ENCODE measurements around the gene PLEKHM3. TPM values are rescaled to one million over a fixed set of nuclear protein-coding genes. Genes with fewer than 3 reads are reported as not detected.

Gene PLEKHM3
- total and polyA plus RNA-seq, 7 donors = 1.2 to 47.9 (median 29.1) TPM

DNA sequence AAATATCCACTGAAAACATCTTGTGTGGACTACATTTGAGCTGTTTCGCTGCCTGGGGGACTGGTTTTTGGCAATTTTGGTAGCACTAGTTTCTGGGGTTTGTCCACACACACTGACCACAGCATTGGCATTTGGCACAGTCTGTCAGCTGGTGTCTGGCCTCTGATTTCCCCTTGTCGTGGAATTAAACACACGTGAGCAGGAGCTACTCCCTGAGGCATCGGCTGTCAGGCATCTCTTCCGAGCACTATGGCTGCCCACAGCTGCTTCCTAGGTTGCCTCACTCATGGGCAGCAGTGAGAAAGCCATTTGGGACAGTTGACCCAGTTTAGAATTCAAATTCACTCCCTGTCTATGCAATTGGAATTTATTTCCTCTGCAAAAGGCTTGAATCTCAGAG, 208.8 kb downstream of the PLEKHM3 start:
- DNase-seq = no peak
- 87 to 91% methylated on average over 5 of the region's 5 CpGs for WGBS, 2 donors
- Histone ChIP-seq H3K9me3 (no peaks in the 10 kb centered on the region), H3K27ac (no peak overlapping the region), H3K27me3 (no peaks in the 10 kb centered on the region), H3K36me3 (no peaks in the 10 kb centered on the region), H3K4me3 (no peak overlapping the region), H3K4me1 (peaks cover 0 to 9% (median 3%) of the 10 kb centered on the region in 4 donors)
- intact Hi-C loops (cut with DNase I) = no loop called here
- TF ChIP-seq CTCF (IDR thresholded peaks at IDR 0.05) (no peak), POLR2AphosphoS5 (IDR thresholded peaks at IDR 0.05) (no peak), EP300 (IDR thresholded peaks at IDR 0.05) (no peak), POLR2A (IDR thresholded peaks at IDR 0.05) (no peak)

GRCh38 chr2:207815254-207815653, 210.1 kb downstream of the PLEKHM3 start:
- Histone ChIP-seq H3K36me3 (no peaks in the 10 kb centered on the region), H3K9me3 (no peaks in the 10 kb centered on the region), H3K4me1 (peaks cover 0 to 7% (median 3%) of the 10 kb centered on the region in 4 donors), H3K27me3 (no peaks in the 10 kb centered on the region), H3K27ac (no peak overlapping the region), H3K4me3 (no peak overlapping the region)
- TF ChIP-seq POLR2A (IDR thresholded peaks at IDR 0.05) (no peak), EP300 (IDR thresholded peaks at IDR 0.05) (no peak), POLR2AphosphoS5 (IDR thresholded peaks at IDR 0.05) (no peak), CTCF (IDR thresholded peaks at IDR 0.05) (no peak)
- WGBS, 2 donors = 90 to 94% methylated on average over 3 of the region's 3 CpGs
- DNase-seq = no peak
- intact Hi-C loops (cut with DNase I) = no loop called here

GRCh38 chr2:207813942-207814341, 211.4 kb downstream of the PLEKHM3 start:
- intact Hi-C loops (cut with DNase I) = no loop called here
- H3K4me1 ChIP-seq = peaks cover 0 to 3% (median 0%) of the 10 kb centered on the region in 4 donors
- H3K36me3 ChIP-seq = no peaks in the 10 kb centered on the region
- H3K27ac ChIP-seq = no peak overlapping the region
- no peak overlapping the region for H3K4me3 ChIP-seq
- TF ChIP-seq POLR2AphosphoS5 (IDR thresholded peaks at IDR 0.05) = no peak
- no peak for TF ChIP-seq CTCF (IDR thresholded peaks at IDR 0.05)
- TF ChIP-seq EP300 (IDR thresholded peaks at IDR 0.05) = no peak
- no peak for TF ChIP-seq POLR2A (IDR thresholded peaks at IDR 0.05)
- no peaks in the 10 kb centered on the region for H3K9me3 ChIP-seq
- DNase-seq = no peak
- no peaks in the 10 kb centered on the region for H3K27me3 ChIP-seq
- 94 to 96% methylated on average over 6 of the region's 6 CpGs for WGBS, 2 donors

DNA sequence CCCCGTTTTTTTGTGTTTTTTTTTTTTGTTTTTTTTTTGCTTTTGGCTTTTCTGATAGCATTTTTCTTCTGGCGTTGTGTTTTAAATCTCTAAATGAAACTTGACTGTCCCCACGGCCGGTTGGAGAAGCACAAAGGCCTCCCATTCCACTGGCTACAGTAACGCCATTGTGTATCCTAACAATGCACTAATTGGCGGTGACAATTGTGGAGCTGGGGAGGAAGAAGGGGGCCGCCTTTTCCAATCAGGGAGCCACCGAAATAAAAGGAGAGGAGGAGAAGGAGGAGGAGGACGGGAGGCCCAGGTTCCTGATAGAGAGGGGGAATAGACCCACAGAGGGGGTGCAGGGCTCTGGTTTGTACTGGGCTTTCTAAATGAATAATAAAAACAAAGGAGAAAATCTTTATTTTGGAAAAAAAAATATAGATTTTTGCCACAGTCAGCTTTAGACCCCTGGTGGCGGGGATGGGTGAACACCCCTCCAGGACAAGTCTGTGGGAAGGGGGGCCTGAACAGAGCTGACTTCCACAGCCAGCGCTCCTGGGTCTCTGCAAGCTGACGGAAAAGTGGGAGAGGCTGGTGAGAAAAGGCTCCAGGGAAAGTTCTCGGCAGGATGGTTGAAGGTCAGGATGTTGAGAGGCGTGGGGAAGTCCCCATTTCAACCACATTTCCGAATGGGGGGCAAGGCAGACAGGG, 212.0 kb downstream of the PLEKHM3 start:
- no peak for DNase-seq
- H3K4me1 ChIP-seq = no peaks in the 10 kb centered on the region
- H3K36me3 ChIP-seq = no peaks in the 10 kb centered on the region
- intact Hi-C loops (cut with DNase I) = no loop called here
- no peaks in the 10 kb centered on the region for H3K27me3 ChIP-seq
- no peaks in the 10 kb centered on the region for H3K9me3 ChIP-seq
- H3K4me3 ChIP-seq = no peak overlapping the region
- WGBS, 2 donors = 85 to 87% methylated on average over 15 of the region's 15 CpGs
- no peak overlapping the region for H3K27ac ChIP-seq
- TF ChIP-seq POLR2AphosphoS5 (IDR thresholded peaks at IDR 0.05) = no peak
- TF ChIP-seq CTCF (IDR thresholded peaks at IDR 0.05) = no peak
- no peak for TF ChIP-seq EP300 (IDR thresholded peaks at IDR 0.05)
- no peak for TF ChIP-seq POLR2A (IDR thresholded peaks at IDR 0.05)

- Histone ChIP-seq H3K27me3 (no peaks in the 10 kb centered on the region), H3K4me1 (no peaks in the 10 kb centered on the region), H3K36me3 (no peaks in the 10 kb centered on the region), H3K27ac (no peak overlapping the region), H3K4me3 (no peak overlapping the region), H3K9me3 (no peaks in the 10 kb centered on the region)
- TF ChIP-seq POLR2AphosphoS5 (IDR thresholded peaks at IDR 0.05) (no peak), CTCF (IDR thresholded peaks at IDR 0.05) (no peak), EP300 (IDR thresholded peaks at IDR 0.05) (no peak), POLR2A (IDR thresholded peaks at IDR 0.05) (no peak)
- intact Hi-C loops (cut with DNase I) = no loop called here
- whole genome bisulfite sequencing, 2 donors = 88 to 90% methylated on average over 3 of the region's 3 CpGs
- no peak for DNase-seq
These were observed 212.6 kb downstream of the PLEKHM3 start for GRCh38 chr2:207812726-207813080.
